ENCODE measurements around the gene S1PR3.

S1PR3 gene

DNA sequence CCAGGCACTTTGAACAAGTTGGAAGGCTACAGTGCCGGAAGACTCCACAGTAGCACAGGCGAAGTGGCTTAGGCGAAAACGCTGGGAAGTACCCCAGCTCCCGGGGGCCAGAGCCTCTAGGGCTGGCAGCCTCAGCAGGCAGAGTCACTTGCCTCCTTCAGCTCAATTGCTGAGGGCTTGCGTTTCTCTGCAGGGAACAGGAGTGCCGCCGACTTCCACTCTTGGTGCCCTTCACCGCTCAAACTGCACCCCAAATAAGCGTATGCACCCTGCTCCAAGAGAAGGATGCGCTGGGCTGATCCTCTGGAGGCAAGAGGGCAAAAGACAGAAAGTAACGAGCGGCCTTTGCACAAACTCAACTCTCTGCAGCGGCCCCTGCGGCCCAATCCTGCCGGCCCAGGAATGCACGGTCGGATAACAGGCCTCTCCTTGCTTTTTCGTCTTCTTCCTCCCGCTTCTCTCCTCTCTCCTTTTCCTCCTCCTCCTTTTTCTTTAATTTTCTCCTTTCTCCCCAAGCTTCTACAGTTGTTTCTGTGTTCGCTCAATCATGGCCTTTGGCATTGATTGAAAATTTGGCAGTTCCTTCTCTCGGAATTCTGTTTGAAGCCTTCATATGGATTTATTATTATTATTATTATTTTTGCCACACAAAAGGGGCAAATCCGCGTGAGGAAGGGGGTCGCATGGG lies 1.1 kb upstream of the S1PR3 start:
- peak overlapping the region; percentile 64 for H3K4me3 ChIP-seq (ENCODE audit: low read depth, low read length)
- TF ChIP-seq, protein P1, sequence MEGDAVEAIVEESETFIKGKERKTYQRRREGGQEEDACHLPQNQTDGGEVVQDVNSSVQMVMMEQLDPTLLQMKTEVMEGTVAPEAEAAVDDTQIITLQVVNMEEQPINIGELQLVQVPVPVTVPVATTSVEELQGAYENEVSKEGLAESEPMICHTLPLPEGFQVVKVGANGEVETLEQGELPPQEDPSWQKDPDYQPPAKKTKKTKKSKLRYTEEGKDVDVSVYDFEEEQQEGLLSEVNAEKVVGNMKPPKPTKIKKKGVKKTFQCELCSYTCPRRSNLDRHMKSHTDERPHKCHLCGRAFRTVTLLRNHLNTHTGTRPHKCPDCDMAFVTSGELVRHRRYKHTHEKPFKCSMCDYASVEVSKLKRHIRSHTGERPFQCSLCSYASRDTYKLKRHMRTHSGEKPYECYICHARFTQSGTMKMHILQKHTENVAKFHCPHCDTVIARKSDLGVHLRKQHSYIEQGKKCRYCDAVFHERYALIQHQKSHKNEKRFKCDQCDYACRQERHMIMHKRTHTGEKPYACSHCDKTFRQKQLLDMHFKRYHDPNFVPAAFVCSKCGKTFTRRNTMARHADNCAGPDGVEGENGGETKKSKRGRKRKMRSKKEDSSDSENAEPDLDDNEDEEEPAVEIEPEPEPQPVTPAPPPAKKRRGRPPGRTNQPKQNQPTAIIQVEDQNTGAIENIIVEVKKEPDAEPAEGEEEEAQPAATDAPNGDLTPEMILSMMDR (IDR thresholded peaks at IDR 0.05; ENCODE audit: low read depth, low read length, missing control alignments), result peak; percentile 10
- in situ Hi-C loops (cut with HindIII; ENCODE audit: low sequenced_read_pairs), result no loop called here
- DNase-seq (ENCODE audit: low read depth), result no peak

DNA sequence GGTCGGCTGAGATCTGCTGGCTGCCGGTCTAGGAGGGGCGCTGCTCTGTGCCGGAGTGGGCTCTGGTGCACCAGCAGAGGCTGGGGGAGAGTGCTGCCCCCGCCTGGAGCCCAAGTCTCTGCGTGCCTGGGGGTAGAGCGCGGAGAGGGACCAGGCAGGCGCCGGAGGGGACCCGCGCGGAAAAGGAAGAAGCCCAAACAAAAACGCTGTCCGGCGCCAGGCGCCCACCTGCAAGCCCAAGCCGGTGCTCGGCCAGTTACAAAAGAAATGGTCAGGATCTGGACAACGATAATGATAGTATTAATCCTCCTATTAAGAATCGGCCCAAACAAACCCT lies 571 bp upstream of the S1PR3 start:
- no peak for DNase-seq (ENCODE audit: low read depth)
- TF ChIP-seq, protein P1 (IDR thresholded peaks at IDR 0.05; ENCODE audit: low read depth, low read length, missing control alignments), result peak; percentile 21
- in situ Hi-C loops (cut with HindIII; ENCODE audit: low sequenced_read_pairs), result no loop called here
- peak overlapping the region; percentile 64 for H3K4me3 ChIP-seq (ENCODE audit: low read depth, low read length)

DNA sequence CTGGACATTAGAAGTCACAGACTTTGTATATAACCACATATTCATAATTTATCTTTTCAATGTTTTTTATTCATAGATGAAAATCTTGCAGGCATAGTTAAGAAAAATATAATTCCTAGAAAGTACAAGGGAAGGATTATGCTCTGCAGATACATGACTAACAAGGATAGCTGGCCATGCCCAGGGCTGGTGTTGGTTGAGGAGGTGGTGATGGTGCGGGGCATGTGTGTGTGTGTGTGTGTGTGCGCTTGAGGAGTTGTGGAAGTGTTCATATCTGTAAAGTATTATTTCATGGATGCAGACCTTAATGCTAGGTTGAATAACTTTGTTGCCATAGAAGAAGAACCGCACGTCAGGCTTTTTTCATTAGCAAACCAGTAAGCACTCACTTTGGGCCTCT lies 1.3 kb downstream of the S1PR3 start:
- TF ChIP-seq, protein P1 (IDR thresholded peaks at IDR 0.05; ENCODE audit: low read depth, low read length, missing control alignments), result no peak
- no peak for DNase-seq (ENCODE audit: low read depth)
- in situ Hi-C loops (cut with HindIII; ENCODE audit: low sequenced_read_pairs), result no loop called here
- H3K4me3 ChIP-seq (ENCODE audit: low read depth, low read length), result peak overlapping the region; percentile 64

DNA sequence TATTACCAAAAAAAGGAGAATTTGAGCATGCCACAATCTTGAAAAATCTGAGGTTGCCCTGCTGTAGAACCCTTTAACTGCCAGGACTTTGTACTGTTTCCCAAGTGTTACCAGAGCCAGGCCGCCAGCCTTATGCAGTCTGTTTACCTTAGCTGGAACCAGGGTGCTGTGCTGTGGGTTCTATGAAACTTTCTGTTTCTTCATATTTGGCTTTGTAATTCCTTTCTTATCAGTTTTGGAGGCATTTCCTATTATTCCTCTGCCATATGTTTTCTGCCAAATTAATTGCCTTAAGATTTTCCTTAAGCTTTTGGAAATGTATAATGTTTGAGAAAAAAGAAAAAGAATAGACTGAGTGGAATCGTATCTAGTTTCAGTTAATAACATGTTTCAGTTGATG lies 2.1 kb downstream of the S1PR3 start:
- no peak for DNase-seq (ENCODE audit: low read depth)
- TF ChIP-seq, protein P1 (IDR thresholded peaks at IDR 0.05; ENCODE audit: low read depth, low read length, missing control alignments), result no peak
- no peak overlapping the region for H3K4me3 ChIP-seq (ENCODE audit: low read depth, low read length)
- in situ Hi-C loops (cut with HindIII; ENCODE audit: low sequenced_read_pairs), result no loop called here

DNA sequence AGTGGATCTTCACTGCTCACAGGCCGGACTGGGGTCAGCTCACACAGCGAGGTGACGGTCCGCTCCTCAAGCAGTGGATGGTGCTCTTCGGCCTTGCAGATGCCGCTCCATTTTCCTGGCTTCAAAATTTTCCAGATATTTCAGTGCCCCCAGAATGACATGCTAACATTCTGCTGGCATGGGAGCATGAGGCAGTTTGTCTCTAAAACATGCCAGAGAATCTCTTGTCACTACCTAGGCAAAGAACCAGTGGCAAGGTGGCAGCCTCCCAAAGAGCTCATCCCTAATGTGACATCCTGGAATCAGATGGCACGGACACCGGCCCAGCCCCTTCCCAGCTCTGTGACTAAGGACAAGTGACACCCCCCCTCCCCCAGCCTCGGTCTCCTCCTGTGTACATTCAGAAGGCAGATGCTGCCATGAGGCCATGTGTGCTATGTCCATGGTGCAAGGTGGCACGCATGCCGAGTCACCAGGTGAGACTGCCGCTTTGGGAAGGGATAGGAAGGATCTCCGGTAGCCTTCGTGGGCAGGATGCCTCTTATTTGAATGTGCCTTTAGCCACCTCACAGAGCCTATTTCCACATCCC lies 2.7 kb downstream of the S1PR3 start:
- peak overlapping the region; percentile 4 for H3K4me3 ChIP-seq (ENCODE audit: low read depth, low read length)
- in situ Hi-C loops (cut with HindIII; ENCODE audit: low sequenced_read_pairs), result no loop called here
- no peak for DNase-seq (ENCODE audit: low read depth)
- TF ChIP-seq, protein P1 (IDR thresholded peaks at IDR 0.05; ENCODE audit: low read depth, low read length, missing control alignments), result no peak

DNA sequence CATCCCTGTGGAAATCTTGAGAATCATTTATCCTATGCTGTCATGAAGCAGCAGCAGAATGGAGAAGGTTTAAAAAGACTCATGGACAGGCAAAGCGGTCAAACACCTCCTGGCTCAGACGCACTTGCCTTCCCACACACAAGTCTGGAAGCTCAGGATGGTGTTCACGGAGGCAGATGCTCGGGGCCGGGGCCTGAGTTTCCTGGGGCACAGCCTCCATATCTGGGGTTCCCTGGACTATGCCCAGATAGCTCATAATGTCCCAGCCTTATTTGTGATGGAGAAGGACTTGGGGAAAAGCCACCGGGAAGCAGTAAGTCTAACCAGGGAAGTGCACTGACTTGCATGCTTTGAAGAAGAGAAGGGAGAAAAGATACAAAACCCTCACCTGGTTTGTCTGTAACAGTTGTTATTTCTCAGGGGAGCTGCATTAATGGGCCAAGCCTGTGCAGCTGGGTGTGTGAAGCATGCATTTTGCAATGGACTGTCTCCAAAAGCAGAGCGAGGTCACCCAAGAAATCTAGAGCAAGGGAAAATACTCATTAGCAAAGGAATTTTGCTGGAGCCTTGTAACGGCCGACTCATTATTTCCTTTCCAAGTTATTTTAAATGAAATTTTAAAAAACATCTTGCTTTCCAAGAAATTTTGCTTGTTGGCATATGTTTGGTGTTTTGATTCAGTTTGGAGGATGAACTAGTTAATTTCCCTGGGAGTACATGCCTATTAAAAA lies 3.4 kb downstream of the S1PR3 start:
- no peak overlapping the region for H3K4me3 ChIP-seq (ENCODE audit: low read depth, low read length)
- DNase-seq (ENCODE audit: low read depth), result no peak
- in situ Hi-C loops (cut with HindIII; ENCODE audit: low sequenced_read_pairs), result no loop called here
- TF ChIP-seq, protein P1 (IDR thresholded peaks at IDR 0.05; ENCODE audit: low read depth, low read length, missing control alignments), result no peak

Data from astrocyte of the cerebellum (primary cell).